Measurements from ENCODE around the gene CADM1.

The CADM1 gene

GRCh38 chr11:115504276-115505158 lies at the start of gene CADM1:
TSS of gene CADM1 (minus strand) at chr11:115504415.
- peak; percentile 48 for DNase-seq (ENCODE audit: insufficient read length, low spot score)
- no peak for FAIRE-seq

GRCh38 chr11:115552773-115553438 lies 48.7 kb upstream of the CADM1 start:
- DNase-seq (ENCODE audit: insufficient read length, low spot score) (no peak), FAIRE-seq (no peak)

- FAIRE-seq (no peak), DNase-seq (ENCODE audit: insufficient read length, low spot score) (no peak)
These were observed 48.0 kb upstream of the CADM1 start for GRCh38 chr11:115552151-115552772.

- DNase-seq (ENCODE audit: insufficient read length, low spot score) (no peak), FAIRE-seq (no peak)
These were observed 46.3 kb upstream of the CADM1 start for GRCh38 chr11:115550291-115551059.

- DNase-seq (ENCODE audit: insufficient read length, low spot score) (no peak), FAIRE-seq (no peak)
These were observed 44.8 kb upstream of the CADM1 start for GRCh38 chr11:115548878-115549528.

GRCh38 chr11:115545581-115546210 lies 41.5 kb upstream of the CADM1 start:
- DNase-seq (ENCODE audit: insufficient read length, low spot score) (no peak), FAIRE-seq (no peak)

- DNase-seq (ENCODE audit: insufficient read length, low spot score) (no peak), FAIRE-seq (no peak)
These were observed 40.3 kb upstream of the CADM1 start for GRCh38 chr11:115544422-115544948.

- DNase-seq (ENCODE audit: insufficient read length, low spot score) = no peak
- no peak for FAIRE-seq
These were observed 37.3 kb upstream of the CADM1 start for GRCh38 chr11:115541518-115541917.

GRCh38 chr11:115539844-115540243 lies 35.6 kb upstream of the CADM1 start:
- DNase-seq (ENCODE audit: insufficient read length, low spot score) (no peak), FAIRE-seq (no peak)

GRCh38 chr11:115535781-115536180 lies 31.6 kb upstream of the CADM1 start:
- DNase-seq (ENCODE audit: insufficient read length, low spot score) = no peak
- no peak for FAIRE-seq

- DNase-seq (ENCODE audit: insufficient read length, low spot score) (no peak), FAIRE-seq (no peak)
These were observed 26.5 kb upstream of the CADM1 start for GRCh38 chr11:115530752-115531151.

GRCh38 chr11:115528225-115528624 lies 24.0 kb upstream of the CADM1 start:
- DNase-seq (ENCODE audit: insufficient read length, low spot score) (no peak), FAIRE-seq (no peak)

GRCh38 chr11:115527534-115528125 lies 23.4 kb upstream of the CADM1 start:
- FAIRE-seq (no peak), DNase-seq (ENCODE audit: insufficient read length, low spot score) (no peak)

GRCh38 chr11:115525531-115526006 lies 21.4 kb upstream of the CADM1 start:
- DNase-seq (ENCODE audit: insufficient read length, low spot score) (no peak), FAIRE-seq (no peak)

- FAIRE-seq (no peak), DNase-seq (ENCODE audit: insufficient read length, low spot score) (no peak)
These were observed 20.4 kb upstream of the CADM1 start for GRCh38 chr11:115524572-115524971.

- DNase-seq (ENCODE audit: insufficient read length, low spot score) (no peak), FAIRE-seq (no peak)
These were observed 19.6 kb upstream of the CADM1 start for GRCh38 chr11:115523727-115524399.

GRCh38 chr11:115522302-115522701 lies 18.1 kb upstream of the CADM1 start:
- no peak for FAIRE-seq
- no peak for DNase-seq (ENCODE audit: insufficient read length, low spot score)

GRCh38 chr11:115521825-115522224 lies 17.6 kb upstream of the CADM1 start:
- no peak for FAIRE-seq

More at GRCh38 chr11:115521825-115522224, 17.6 kb upstream of the CADM1 start:
- no peak for DNase-seq (ENCODE audit: insufficient read length, low spot score)

Measured in GM19239 (cell line).